GM15510 (cell line): ENCODE measurements around the gene GPR150.
A peak's percentile ranks its signal among the peaks of the same experiment; 100 is the strongest.

ENCODE experiments used
- POLR2A ChIP-seq: IDR thresholded peaks from 3 replicates; pipeline ENCODE4 v1.6.1; 2011; ENCODE audit warnings: borderline replicate concordance; ENCODE audit not compliant: insufficient read length; ENCODE audit errors: extremely low read depth

The GPR150 gene

DNA sequence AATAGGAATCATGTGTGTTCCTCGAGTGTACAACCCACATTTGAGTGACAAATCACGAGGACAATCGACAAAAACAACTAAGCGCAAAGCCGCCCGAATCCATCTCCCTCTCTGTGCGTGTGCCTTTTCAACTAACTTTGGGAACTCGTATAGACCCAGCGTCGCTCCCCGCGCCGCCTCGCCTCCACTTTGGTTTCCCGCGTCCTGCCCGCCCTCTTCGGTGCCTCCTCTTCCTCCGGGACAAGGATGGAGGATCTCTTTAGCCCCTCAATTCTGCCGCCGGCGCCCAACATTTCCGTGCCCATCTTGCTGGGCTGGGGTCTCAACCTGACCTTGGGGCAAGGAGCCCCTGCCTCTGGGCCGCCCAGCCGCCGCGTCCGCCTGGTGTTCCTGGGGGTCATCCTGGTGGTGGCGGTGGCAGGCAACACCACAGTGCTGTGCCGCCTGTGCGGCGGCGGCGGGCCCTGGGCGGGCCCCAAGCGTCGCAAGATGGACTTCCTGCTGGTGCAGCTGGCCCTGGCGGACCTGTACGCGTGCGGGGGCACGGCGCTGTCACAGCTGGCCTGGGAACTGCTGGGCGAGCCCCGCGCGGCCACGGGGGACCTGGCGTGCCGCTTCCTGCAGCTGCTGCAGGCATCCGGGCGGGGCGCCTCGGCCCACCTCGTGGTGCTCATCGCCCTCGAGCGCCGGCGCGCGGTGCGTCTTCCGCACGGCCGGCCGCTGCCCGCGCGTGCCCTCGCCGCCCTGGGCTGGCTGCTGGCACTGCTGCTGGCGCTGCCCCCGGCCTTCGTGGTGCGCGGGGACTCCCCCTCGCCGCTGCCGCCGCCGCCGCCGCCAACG lies at the start of gene GPR150:
TSS of gene GPR150 (plus strand) at position 58 of the 840 bp plus-strand sequence. CDS start at position 247, 189 bp downstream.
- TF ChIP-seq POLR2A: peak; percentile 34

GRCh38 chr5:95572016-95572415 lies 47.9 kb upstream of the GPR150 start:
- no peak for TF ChIP-seq POLR2A

GRCh38 chr5:95581576-95581975 lies 38.3 kb upstream of the GPR150 start:
- TF ChIP-seq POLR2A: no peak

GRCh38 chr5:95583992-95584391 lies 35.9 kb upstream of the GPR150 start:
- no peak for TF ChIP-seq POLR2A

DNA sequence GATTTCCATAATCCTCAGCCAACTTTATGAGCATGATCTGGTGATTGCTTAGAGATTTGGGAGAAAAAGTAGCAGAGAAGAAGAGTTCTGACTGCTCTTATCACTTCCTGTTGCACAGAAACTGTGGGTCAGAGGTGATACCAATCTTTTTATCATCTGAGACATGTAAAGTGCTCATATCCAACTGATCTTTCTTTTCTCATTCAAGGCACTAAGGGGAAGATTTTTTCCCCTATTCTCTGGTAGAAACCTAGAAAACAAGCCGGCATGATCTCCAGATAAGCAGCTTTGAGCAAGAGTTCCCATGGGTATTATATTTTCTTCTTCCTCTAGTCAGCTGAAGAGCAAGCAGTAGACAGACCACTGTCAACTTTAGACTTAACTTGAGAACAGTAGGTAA lies 29.0 kb upstream of the GPR150 start:
- no peak for TF ChIP-seq POLR2A

- no peak for TF ChIP-seq POLR2A
Observed at GRCh38 chr5:95591490-95591901, 28.4 kb upstream of the GPR150 start.

DNA sequence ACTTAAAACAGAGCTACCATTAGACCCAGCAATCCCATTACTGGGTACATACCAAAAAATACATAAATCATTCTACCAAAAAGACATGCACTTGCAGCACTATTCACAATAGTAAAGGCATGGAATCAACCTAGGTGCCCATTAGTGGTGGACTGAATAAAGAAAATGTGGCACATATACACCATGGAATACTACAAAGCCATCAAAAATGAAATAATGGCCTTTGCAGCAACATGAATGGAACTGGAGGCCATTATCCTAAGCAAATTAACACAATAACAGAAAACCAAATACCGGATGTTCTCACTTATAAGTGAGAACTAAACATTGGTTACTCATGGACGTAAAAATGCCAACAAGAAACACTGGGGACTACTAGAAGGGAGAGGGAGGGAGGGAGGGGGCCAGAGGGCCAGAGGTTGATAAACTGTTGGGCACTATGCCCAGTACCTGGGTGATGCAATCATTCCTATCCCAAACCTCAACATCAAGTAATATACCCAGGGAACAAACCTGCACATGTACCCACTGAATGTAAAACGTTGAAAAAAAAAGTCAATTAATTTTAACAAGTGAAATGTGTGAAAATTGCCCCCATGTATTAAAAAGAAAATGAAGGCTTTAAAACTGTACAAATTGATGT lies 24.5 kb upstream of the GPR150 start:
- TF ChIP-seq POLR2A: no peak

DNA sequence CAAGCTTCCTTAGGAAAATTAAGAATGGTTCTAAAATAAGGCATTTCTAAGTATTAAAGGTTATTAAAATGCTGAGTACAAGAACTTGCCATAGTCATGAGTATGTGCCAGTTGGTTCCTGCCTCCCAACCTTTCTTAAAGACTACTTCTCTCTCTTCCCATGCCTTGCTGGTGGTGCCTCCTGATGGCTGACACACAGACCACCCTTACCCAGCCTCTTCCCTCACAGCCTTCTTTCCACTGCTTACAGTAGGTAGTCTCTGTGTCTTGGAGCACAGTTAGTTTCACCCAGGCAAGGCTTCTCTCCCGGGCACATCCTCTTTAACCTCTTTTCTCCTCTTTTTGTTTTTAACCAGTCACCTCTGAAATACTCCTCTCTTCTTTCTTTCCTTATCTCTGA lies 20.6 kb upstream of the GPR150 start:
- no peak for TF ChIP-seq POLR2A

DNA sequence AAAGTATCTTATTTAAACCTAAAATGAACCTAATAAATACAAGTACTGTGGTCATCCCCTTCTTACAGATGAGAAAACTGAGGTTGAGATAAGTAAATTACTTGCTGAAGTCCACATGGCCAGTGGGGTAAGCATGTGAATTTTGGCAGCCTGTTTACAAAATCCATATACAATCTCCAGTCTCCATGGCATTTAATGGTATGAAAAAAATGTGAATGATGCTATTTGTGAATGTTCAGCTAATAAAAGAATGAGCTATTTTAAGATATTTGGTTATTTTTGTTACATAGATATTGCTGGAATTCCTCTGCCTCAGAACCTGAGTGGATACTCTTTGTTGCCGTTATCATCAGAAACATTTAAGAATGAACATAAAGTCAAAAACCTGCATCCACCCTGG lies 19.3 kb upstream of the GPR150 start:
- TF ChIP-seq POLR2A: no peak

DNA sequence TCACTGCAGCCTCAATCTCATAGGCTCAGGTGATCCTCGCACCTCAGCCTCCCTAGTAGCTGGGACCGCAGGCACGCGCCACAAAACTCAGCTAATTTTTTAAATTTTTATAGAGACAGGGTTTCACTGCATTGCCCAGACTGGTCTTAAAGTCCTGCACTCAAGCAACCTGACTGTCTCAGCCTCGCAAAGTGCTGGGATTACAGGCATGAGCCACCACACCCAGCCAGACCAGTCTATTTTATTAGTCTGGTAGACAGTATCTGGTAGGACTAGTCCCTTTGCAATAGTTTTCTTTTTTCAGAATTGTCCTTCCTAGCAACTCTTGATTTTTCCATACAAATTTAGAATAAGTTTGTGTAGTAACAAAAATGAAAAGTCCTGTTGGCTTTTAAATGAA lies 14.1 kb upstream of the GPR150 start:
- no peak for TF ChIP-seq POLR2A

GRCh38 chr5:95606419-95606818 lies 13.5 kb upstream of the GPR150 start:
- no peak for TF ChIP-seq POLR2A

GRCh38 chr5:95609711-95610110 lies 10.2 kb upstream of the GPR150 start:
- TF ChIP-seq POLR2A: no peak

GRCh38 chr5:95610546-95610945 lies 9.3 kb upstream of the GPR150 start:
- TF ChIP-seq POLR2A: no peak

- no peak for TF ChIP-seq POLR2A
Observed at GRCh38 chr5:95611396-95611795, 8.5 kb upstream of the GPR150 start.

DNA sequence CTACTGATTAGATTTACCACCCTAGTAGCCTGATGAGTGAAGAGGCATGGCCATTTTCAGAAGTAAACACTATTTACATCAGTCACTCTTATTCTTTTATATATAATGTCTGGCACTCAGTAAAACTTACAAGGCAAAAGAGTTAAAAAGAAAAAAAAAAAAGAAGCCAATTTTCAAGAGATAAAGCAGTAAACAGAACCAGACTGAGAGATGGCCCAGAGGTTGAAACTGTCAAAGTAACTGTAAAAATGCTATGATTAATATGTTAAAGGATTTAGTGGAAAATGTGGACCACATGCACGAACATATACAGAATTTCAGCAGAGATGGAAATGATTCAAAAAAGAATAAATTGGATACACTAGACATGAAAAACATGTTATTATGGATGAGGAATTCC lies 6.4 kb upstream of the GPR150 start:
- no peak for TF ChIP-seq POLR2A

DNA sequence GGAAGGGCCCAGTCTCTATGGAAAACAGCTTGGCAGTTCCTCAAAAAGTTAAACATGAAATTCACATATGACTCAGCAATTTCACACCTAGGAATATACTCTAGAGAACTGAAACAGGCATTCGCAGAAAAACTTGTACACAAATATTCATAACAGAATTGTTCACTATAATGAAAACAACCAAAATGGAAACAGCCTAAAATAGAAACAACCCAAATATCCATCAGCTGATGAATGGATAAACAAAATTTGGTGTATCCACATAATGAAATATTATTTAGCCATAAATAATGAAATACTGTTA lies 4.8 kb upstream of the GPR150 start:
- TF ChIP-seq POLR2A: no peak

DNA sequence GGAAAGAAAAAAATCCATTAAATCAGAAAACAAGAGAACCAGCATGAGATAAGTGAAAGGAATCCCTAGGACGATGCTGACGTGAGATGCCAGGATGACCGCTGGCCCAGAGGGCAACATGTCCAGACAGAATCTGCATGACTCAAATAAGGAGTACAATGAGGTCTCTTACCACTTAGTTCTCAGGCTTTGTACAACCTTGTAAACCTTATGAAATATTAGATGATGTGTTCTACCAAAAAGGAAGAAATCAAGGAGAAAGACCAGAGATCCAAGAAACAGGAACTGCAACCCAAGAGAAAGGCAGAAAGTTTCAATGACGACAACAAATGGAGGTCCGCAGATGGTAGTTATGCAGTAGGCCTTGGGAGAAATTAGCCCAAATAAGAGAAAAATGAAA lies 2.8 kb upstream of the GPR150 start:
- no peak for TF ChIP-seq POLR2A

GRCh38 chr5:95619096-95619495 lies 791 bp upstream of the GPR150 start:
- no peak for TF ChIP-seq POLR2A
